ENCODE results near the gene PSMD13.
A peak's percentile ranks its signal among the peaks of the same experiment; 100 is the strongest.

Gene PSMD13

DNA sequence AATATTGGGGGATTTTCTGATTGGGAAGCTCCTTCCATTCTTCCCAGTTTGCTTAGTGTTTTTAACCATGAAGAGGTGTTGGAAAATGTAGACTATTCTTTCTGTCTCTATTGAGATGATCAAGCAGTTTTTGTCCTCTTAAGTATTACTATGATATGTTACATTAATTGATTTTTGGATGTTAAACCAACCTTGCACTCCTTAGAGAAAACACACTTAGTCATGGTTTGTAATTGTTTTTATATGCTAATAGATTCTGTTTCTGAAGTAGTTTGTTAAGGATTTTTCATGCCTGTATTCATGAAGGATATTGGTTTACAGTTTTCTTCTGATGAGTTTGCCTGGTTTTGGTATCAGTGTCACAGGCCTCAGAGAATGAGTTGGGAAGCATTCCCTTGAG lies 39.4 kb downstream of the PSMD13 start:
- no peak for DNase-seq (ENCODE audit: low read depth)

DNA sequence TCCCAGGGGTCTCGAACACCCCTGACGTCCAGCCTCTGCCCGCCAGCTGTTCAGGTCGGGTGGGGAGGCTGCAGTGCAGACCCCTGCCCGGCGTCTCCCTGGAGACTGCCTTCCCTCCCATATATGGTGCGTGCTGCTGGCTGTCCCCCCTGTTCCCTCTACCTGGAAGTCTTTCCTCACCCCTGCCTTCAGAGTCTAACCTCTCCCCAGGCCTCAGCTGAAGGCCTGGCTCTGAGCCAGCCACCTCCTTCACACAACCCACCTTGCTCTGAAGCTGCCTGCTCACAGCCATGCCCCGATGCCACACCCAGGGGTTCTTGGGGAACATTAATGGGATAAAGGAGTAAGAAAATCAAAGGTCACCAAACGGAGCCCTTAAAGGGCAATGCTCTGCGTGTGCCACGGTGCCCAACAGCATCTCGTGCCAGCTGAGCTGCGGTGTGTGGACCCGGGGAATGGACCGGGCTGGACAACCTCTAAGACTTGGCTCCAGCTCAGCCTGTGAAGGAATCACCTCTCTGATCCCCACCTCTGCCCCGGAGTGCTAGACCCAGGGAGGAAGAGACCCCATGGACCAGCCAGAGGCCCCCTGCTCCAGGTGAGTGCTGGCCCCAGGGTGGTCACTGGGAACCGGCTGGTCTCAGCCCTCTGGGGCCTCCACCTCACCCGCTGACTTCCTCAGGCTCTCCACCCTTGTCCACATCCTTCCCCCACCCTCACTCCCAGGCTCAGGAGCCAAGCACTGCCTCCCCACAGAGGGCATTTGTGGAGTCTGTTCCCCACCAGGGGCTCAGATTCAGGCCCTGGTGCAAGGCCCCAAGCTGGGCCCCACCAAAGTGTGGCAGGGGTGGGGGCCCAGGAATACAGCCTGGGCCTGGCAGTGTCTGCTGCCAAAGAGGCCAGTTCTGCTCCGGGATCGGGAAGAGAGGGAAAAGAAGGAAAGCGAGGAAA lies 41.5 kb downstream of the PSMD13 start, which contains the start of gene NLRP6:
NLRP6 (plus strand) TSS at position 407 of the 951 bp plus-strand sequence; CDS start at position 570, 163 bp downstream.
- DNase-seq (ENCODE audit: low read depth) = no peak

GRCh38 chr11:279040-279965 lies 42.5 kb downstream of the PSMD13 start:
- DNase-seq (ENCODE audit: low read depth) = no peak

GRCh38 chr11:279966-280705 lies 43.4 kb downstream of the PSMD13 start:
- DNase-seq (ENCODE audit: low read depth) = no peak

- DNase-seq (ENCODE audit: low read depth) = no peak
Measured at GRCh38 chr11:280706-281485, 44.1 kb downstream of the PSMD13 start.

DNA sequence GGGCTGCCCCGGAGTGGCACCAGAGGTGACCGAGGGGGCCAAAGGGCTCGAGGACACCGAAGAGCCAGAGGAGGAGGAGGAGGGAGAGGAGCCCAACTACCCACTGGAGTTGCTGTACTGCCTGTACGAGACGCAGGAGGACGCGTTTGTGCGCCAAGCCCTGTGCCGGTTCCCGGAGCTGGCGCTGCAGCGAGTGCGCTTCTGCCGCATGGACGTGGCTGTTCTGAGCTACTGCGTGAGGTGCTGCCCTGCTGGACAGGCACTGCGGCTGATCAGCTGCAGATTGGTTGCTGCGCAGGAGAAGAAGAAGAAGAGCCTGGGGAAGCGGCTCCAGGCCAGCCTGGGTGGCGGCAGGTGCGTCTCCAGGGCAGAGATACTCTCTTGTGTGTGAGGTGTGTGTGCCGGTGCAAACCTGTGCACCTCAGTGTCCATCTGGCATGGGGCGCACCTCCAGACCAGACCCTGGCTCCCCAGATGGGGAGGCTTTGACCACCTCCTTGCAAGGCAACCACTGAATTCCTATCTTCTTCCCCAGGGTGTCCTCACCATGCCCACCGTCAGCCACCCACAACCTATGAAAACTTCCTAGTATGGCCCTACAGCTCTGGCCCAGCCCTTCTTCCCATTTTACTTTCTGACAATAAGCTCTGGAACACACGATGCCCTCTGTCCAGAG lies 44.8 kb downstream of the PSMD13 start:
- DNase-seq (ENCODE audit: low read depth) = no peak

- no peak for DNase-seq (ENCODE audit: low read depth)
Measured at GRCh38 chr11:282171-282570, 45.4 kb downstream of the PSMD13 start.

DNA sequence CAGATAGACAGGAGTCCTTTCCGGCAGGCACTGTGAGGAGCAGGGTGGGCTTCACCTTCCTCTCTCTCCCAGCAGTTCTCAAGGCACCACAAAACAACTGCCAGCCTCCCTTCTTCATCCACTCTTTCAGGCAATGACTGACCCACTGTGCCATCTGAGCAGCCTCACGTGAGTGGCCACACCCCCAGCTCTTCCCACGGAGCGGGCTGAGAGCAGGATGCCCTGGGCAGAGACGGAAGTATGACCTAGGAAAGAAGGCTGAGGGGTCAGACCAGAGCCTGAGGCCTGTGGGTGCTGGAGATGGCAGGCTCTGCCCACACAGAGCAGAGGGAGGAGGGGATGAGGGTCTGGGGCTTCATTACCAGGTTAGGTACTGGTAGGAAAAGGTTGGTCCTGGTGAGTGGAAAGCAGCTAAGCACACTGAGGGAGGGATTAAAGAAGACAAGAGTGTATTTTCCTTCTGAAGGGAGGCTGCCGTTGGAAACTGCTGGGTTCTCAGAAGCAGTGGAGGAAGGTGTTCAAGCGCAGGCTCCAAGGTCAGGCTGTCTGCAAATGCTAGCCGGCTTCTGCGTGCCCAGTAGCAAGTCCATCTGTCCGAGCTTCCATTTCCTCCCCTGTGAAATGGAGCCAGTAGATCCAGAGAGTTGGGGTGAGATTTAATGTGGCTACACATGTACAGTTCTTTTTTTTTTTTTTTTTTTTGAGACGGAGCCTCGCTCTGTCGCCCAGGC lies 46.0 kb downstream of the PSMD13 start:
- no peak for DNase-seq (ENCODE audit: low read depth)

GRCh38 chr11:283405-284104 lies 46.8 kb downstream of the PSMD13 start:
- DNase-seq (ENCODE audit: low read depth) = no peak

DNA sequence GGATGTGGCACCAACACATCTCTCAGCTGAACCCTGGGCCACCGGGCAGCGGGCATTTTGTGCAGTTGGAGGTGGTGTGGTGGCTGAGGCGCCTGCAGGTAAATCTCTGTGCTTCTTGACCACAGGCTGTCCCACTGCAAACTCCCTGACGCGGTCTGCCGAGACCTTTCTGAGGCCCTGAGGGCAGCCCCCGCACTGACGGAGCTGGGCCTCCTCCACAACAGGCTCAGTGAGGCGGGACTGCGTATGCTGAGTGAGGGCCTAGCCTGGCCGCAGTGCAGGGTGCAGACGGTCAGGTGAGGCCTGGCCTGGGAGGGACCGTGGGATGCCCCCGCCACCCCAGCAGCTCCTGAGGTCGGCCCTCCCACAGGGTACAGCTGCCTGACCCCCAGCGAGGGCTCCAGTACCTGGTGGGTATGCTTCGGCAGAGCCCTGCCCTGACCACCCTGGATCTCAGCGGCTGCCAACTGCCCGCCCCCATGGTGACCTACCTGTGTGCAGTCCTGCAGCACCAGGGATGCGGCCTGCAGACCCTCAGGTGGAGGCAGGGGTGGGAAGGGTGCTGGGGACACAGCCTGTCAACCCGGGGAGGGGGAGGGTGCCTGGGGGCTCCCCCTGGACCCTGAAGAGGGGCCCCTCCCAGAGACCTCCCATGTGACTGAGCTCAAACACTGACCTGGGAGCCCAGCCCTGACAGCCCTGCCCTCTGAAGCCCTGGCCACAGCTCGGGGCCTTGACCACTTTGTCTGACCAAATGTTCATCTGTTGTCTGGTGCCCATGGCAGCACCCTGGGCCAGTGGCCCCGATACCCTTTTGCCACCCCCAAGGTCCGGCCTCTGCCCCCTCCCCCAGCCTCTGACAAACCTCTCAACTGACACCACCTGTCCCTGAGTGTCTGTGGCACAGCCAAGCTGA lies 47.6 kb downstream of the PSMD13 start:
- no peak for DNase-seq (ENCODE audit: low read depth)

GRCh38 chr11:285021-285893 lies 48.5 kb downstream of the PSMD13 start:
- no peak for DNase-seq (ENCODE audit: low read depth)

DNA sequence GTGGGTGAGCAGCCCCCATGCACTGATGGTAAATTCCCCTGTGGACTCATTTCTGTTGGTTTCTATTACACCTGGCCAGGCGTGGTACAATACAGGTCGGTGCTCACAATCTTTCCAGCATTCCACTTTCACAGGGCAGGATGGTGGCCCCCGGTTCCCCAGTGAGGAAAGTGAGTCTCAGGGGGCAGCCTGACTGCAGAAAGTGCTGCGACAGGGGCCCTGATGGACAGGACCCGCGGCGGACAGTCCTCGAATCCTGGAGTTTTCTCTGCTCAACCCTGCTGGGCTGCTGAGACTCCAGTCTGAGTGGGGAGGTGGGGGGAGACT lies 49.1 kb downstream of the PSMD13 start:
- DNase-seq (ENCODE audit: low read depth) = no peak

GRCh38 chr11:286977-287820 lies 50.4 kb downstream of the PSMD13 start:
- peak; percentile 69 for DNase-seq (ENCODE audit: low read depth)

DNA sequence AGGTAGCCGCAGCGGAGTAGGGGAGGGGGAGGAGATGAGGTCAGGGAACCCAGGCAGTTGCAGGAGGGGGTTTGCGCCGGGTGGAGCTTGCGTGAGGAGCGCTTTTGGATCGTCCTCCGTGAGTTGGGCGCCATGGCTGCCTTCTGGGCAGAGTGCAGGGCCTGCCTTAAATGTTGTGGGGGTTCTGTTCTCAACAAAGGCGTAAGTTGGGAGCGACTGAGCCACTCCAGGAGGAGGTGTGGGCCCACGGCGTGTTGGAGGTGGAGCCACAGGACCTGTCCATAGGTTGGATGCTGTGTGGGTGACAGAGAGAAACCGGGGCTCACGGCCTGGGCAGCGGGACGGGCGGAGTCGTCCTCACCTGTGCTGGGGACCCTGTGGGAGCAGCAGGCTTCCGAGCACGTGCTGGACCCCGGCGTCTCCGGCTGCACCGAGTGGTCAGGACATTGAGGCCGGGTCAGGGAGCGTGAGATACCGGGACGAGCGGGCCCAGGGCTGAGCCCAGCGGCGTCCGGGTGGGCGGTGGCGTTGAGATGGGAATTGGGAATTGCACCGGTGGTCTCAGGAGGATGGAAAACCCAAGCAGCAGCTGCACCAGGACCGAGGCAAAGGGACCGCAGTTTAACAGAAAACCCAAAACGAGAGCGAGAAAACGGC lies 51.2 kb downstream of the PSMD13 start:
- DNase-seq (ENCODE audit: low read depth) = peak; percentile 68

DNA sequence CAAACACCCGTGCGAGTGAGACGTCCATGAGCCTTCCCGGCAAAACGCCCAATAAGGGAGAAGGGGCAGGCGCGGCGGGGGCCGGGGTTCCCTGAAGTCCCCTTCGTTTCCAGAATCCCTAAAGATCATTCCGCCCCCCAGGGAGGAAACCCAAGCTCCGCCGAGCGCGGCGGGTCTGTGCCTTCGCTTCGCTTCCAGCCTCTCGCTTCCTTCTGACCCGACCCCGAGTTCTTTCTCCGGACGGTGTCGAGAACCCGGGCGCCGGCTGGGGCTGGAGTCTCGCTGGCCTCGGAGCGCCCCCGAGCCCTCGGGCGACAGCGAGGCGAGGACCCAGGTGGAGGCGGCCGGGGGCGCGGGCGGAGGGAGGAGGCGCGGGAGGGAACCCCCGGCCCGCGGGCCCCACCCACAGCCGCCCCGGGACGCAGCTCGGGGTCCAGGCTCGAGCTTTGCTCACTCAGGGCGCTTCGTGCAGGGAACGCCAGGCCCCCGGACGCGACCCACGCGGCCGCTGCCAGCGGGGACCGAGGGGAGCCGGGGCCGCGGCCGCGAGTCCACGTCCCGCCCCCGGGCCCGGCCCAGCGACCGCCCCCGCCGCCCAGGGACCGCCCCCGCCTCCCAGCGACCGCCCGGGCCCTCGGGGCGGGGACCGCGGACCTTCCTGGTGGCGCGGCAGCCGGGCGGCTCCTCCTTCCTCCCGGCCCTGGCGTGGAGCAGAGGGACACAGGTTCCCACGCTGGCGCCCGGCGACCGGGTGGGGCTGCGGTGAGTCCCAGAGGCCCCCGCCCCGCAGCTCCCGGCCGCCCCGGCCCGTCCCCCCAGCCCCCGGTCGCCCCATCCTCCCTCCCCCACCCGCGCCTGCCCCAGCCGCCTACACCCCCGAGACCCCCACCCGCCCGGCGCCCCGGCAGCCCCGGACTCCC lies 52.0 kb downstream of the PSMD13 start, which contains the start of gene PGGHG:
PGGHG (plus strand) TSS at position 649 of the 920 bp plus-strand sequence. CDS start 691 bp downstream, outside the sequence.
- peak; percentile 57 for DNase-seq (ENCODE audit: low read depth)

Data from activated T-cell treated with anti-CD3 and anti-CD28 coated beads for 1 hour (primary cell).